HG02623 (cell line): ENCODE measurements around the gene RDH5.
A peak's percentile ranks its signal among the peaks of the same experiment; 100 is the strongest.

Experiments used
- ATAC-seq: cut with Tn5 transposase; IDR thresholded peaks from one replicate; pipeline ENCODE4 v1.9.1; 2021; ENCODE audit warnings: moderate library complexity; ENCODE audit not compliant: unreplicated experiment

Gene RDH5

GRCh38 chr12:55711786-55712553, 8.2 kb upstream of the RDH5 start:
- ATAC-seq: no peak

GRCh38 chr12:55712700-55713415, 7.3 kb upstream of the RDH5 start:
- ATAC-seq: no peak

- no peak for ATAC-seq
These were observed 6.5 kb upstream of the RDH5 start for GRCh38 chr12:55713721-55714120.

- ATAC-seq: no peak
These were observed 4.9 kb upstream of the RDH5 start for GRCh38 chr12:55715169-55715764.

GRCh38 chr12:55715833-55716581, 4.2 kb upstream of the RDH5 start, which contains the start of gene BLOC1S1:
Gene BLOC1S1, plus strand, starts transcription at chr12:55716046. Its CDS starts 6 bp downstream, at chr12:55716052.
- peak; percentile 97 for ATAC-seq

- peak; percentile 21 for ATAC-seq
These were observed 3.6 kb upstream of the RDH5 start for GRCh38 chr12:55716582-55716957.

- ATAC-seq: no peak
These were observed 2.9 kb upstream of the RDH5 start for GRCh38 chr12:55717011-55718007.

- ATAC-seq: no peak
These were observed 2.2 kb upstream of the RDH5 start for GRCh38 chr12:55718015-55718414.

GRCh38 chr12:55718624-55719275, 1.4 kb upstream of the RDH5 start:
- ATAC-seq: no peak

GRCh38 chr12:55719371-55719770, 822 bp upstream of the RDH5 start:
- ATAC-seq: no peak

- no peak for ATAC-seq
These were observed 776 bp downstream of the RDH5 start for GRCh38 chr12:55720894-55721444.

GRCh38 chr12:55721601-55722213, 1.5 kb downstream of the RDH5 start:
- no peak for ATAC-seq

GRCh38 chr12:55722948-55723347, 2.8 kb downstream of the RDH5 start:
- no peak for ATAC-seq

- ATAC-seq: no peak
These were observed 3.5 kb downstream of the RDH5 start for GRCh38 chr12:55723516-55724225.

GRCh38 chr12:55724226-55724939, 4.2 kb downstream of the RDH5 start:
- no peak for ATAC-seq

GRCh38 chr12:55724940-55725309, 4.7 kb downstream of the RDH5 start:
- no peak for ATAC-seq

- no peak for ATAC-seq
These were observed 5.4 kb downstream of the RDH5 start for GRCh38 chr12:55725556-55725955.

GRCh38 chr12:55726971-55727370, 6.8 kb downstream of the RDH5 start:
- ATAC-seq: no peak
